Measurements from ENCODE around the gene KRTAP5-2.
"Not testable (repeated sequence)": the region's sequence is repeated elsewhere in the genome, so short reads cannot be mapped to it uniquely, and the experiment has no call there.

GRCh38 chr11:1598406-1598805, 312 bp upstream of the KRTAP5-2 start:
- TF ChIP-seq CTCF, POLR2A, POLR2AphosphoS5 (IDR thresholded peaks at IDR 0.05): not testable (repeated sequence)

Measured in breast epithelium (tissue), 3 donors.